ENCODE data around the gene SETD3.

DNA sequence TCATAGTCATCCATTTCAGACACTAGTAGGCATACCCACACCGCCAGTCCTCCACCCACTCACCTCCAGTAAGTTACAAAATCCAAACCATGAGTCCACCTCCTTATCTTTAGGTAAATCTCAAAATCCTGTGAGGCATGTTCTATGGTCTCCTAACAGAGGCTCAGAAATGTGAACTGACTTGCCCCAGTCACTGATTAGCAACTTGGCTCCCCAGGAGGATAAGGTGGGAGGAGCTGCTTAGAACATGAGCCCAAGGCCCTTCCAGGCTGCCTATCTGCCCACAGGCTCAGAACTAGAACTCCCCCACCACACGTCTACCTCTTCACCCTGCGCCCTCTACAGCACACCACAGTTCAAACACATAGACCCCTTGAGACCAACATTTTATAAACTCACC lies 19.9 kb downstream of the SETD3 start:
- TF ChIP-seq EZH2 (IDR thresholded peaks at IDR 0.05; ENCODE audit: low read length): no peak
- TF ChIP-seq CTCF (optimal IDR thresholded peaks at IDR 0.05 in 1 of 3, IDR thresholded peaks at IDR 0.05 in 1 of 3, conservative IDR thresholded peaks at IDR 0.05 in 1 of 3; ENCODE audit: extremely low read depth in 1 of 3, insufficient read depth in 2 of 3, low read length in 3 of 3): peak in 1 of 3 experiments; percentile 16

Measured in keratinocyte (primary cell).